HPDE6-E6E7 (cell line): ENCODE measurements around the gene QRFP.
A peak's percentile ranks its signal among the peaks of the same experiment; 100 is the strongest.
"Not testable (repeated sequence)": the region's sequence is repeated elsewhere in the genome, so short reads cannot be mapped to it uniquely, and the experiment has no call there.

ENCODE experiments used
- DNase-seq: peaks from one replicate; pipeline ENCODE4 v3.0.0; 2011; ENCODE audit warnings: missing footprints; ENCODE audit errors: extremely low spot score

Gene QRFP

DNA sequence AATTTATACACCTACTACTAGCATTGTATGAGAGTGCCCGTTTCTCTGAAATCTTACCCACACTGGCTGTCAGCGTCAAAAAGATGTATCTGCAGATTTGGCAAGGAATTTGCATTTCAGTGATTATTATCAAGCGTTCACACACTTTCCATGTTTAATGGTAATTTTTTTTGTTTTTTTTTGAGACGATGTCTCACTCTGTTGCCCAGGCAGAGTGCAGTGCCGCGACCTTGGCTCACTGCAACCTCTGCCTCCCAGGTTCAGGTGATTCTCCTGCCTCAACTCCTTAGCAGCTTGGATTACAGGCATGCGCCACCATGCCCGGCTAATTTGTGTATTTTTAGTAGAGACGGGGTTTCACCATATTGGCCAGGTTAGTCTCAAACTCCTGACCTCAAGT is 47.3 kb downstream of the QRFP start:
- no peak for DNase-seq

DNA sequence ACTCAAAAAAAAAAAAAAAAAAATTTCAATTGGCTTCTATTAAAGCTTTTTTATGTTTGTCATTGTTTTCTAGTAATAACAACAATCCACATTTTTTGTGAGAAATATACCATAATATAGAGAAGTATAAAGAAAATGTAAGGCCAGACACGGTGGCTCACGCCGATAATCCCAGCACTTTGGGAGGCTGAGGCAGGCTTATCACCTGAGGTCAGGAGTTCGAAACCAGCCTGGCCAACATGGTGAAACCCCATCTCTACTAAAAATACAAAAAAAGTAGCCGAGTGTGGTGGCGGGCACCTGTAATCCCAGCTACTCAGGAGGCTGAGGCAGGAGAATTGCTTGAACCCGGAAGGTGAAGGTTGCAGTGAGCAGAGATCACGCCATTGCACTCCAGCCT is 48.1 kb downstream of the QRFP start:
- DNase-seq = not testable (repeated sequence)

- peak; percentile 71 for DNase-seq
Measured at GRCh38 chr9:130847306-130848217, 49.0 kb downstream of the QRFP start.

- DNase-seq = no peak
Measured at GRCh38 chr9:130846487-130847305, 49.9 kb downstream of the QRFP start.

DNA sequence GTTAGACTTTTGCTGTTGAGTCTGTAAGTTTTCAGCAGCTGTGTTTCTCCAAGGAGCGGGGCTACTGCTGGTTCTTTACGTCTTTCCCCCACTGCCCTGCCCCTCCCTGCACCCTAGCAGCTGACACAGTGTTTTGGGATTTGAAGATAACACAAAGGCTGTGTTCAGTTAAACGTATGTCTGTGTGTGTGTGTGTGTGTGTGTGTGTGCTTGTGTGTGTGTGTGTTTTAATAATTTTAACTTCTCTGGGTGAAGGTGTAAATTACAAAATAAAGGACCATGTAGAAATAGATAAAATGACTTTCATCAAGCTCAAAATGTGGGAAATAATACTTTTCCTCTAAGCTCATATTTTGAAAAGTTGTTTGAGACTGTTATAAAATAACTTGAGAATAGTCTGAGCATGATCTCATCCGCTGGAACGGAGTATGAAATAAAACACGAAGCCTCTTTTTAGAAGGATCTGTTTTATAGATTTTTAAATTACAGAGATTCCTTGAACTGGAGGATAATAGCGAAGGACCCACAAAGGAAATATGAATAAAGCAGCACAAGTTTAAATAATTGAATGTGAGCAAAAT is 50.6 kb downstream of the QRFP start:
- DNase-seq = no peak

- no peak for DNase-seq
Measured at GRCh38 chr9:130845254-130845653, 51.4 kb downstream of the QRFP start.

DNA sequence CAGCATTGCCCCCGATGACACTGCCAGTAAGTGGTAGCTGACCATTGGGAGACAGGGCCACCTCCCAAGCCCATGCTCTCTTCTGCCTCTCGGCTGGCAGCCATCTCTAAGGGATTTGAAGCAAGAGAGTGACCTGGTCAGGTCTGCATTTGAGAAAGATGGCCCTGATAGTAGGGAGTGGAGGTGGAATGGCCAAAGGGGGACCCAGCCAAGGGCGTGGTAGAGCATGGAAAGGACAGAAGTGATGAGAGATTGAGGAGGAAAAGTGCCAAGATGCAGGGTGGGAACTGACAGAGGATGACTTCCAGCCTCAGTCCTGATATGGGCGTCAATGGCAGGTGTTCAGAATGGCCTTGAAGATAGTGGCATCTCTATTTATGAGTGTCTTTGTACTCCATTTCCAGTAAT is 52.6 kb downstream of the QRFP start:
- no peak for DNase-seq

- no peak for DNase-seq
Measured at GRCh38 chr9:130843049-130843908, 53.3 kb downstream of the QRFP start.
